NCI-H128 (cell line): ENCODE results near the gene LRRC4C.

Experiments used
- DNase-seq: peaks from one replicate; lab custom pipeline; 2025; ENCODE audit not compliant: unreplicated experiment; lab: John Stamatoyannopoulos, UW

LRRC4C gene

GRCh38 chr11:40132912-40133311 is 1326.5 kb downstream of the LRRC4C start:
- DNase-seq = no peak

GRCh38 chr11:40130427-40130826 is 1329.0 kb downstream of the LRRC4C start:
- DNase-seq = no peak

- no peak for DNase-seq
Observed at GRCh38 chr11:40129266-40129665, 1330.2 kb downstream of the LRRC4C start.

GRCh38 chr11:40125054-40125453 is 1334.4 kb downstream of the LRRC4C start:
- no peak for DNase-seq

- no peak for DNase-seq
Observed at GRCh38 chr11:40119661-40120060, 1339.8 kb downstream of the LRRC4C start.

- no peak for DNase-seq
Observed at GRCh38 chr11:40118780-40119179, 1340.7 kb downstream of the LRRC4C start.

- DNase-seq = no peak
Observed at GRCh38 chr11:40118026-40118425, 1341.4 kb downstream of the LRRC4C start.

- DNase-seq = no peak
Observed at GRCh38 chr11:40104941-40105550, 1354.4 kb downstream of the LRRC4C start.

- no peak for DNase-seq
Observed at GRCh38 chr11:40100781-40101180, 1358.7 kb downstream of the LRRC4C start.

GRCh38 chr11:40100162-40100553 is 1359.3 kb downstream of the LRRC4C start:
- DNase-seq = no peak

- no peak for DNase-seq
Observed at GRCh38 chr11:40099426-40100161, 1359.9 kb downstream of the LRRC4C start.

GRCh38 chr11:40095446-40095845 is 1364.0 kb downstream of the LRRC4C start:
- no peak for DNase-seq

GRCh38 chr11:40094954-40095353 is 1364.5 kb downstream of the LRRC4C start:
- no peak for DNase-seq

- DNase-seq = no peak
Observed at GRCh38 chr11:40080434-40080833, 1379.0 kb downstream of the LRRC4C start.
